GM12875 (cell line): ENCODE results near the gene DHRS3.

Experiments
- H3K4me3 ChIP-seq: one replicate; pipeline ENCODE4 v1.5.1; 2011; ENCODE audit warnings: low read depth, low read length, control low read depth
- TF ChIP-seq, protein P1 (sequence below): IDR thresholded peaks from 2 replicates; pipeline ENCODE4 v1.5.1; 2011; ENCODE audit warnings: low read depth, mild to moderate bottlenecking, control low read depth, inconsistent platforms, low read length, moderate library complexity, borderline replicate concordance; ENCODE audit not compliant: insufficient read depth

The DHRS3 gene

GRCh38 chr1:12577020-12577419, 41.0 kb downstream of the DHRS3 start:
- TF ChIP-seq, protein P1, sequence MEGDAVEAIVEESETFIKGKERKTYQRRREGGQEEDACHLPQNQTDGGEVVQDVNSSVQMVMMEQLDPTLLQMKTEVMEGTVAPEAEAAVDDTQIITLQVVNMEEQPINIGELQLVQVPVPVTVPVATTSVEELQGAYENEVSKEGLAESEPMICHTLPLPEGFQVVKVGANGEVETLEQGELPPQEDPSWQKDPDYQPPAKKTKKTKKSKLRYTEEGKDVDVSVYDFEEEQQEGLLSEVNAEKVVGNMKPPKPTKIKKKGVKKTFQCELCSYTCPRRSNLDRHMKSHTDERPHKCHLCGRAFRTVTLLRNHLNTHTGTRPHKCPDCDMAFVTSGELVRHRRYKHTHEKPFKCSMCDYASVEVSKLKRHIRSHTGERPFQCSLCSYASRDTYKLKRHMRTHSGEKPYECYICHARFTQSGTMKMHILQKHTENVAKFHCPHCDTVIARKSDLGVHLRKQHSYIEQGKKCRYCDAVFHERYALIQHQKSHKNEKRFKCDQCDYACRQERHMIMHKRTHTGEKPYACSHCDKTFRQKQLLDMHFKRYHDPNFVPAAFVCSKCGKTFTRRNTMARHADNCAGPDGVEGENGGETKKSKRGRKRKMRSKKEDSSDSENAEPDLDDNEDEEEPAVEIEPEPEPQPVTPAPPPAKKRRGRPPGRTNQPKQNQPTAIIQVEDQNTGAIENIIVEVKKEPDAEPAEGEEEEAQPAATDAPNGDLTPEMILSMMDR, result no peak
- H3K4me3 ChIP-seq, result no peak overlapping the region

DNA sequence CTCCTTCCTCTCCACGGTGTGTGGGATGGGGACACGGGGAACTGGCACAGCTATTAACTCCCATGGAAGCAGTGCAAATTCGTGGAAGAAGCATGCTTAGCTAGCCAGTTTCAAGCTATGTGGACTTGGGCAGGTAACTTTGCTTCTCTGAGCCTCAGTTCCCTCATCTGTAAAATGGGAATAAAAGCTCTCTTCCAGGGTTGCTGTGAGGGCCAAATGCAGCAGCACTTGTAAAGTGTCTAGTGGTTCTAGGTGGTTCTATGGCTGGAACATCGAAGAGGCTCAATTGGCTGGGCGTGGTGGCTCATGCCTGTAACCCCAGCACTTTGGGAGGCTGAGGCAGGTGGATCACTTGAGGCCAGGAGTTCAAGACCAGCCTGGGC, 43.3 kb downstream of the DHRS3 start:
- TF ChIP-seq, protein P1, result no peak
- H3K4me3 ChIP-seq, result no peak overlapping the region

- TF ChIP-seq, protein P1, result no peak
- no peak overlapping the region for H3K4me3 ChIP-seq
Observed at GRCh38 chr1:12573015-12573825, 44.8 kb downstream of the DHRS3 start.

DNA sequence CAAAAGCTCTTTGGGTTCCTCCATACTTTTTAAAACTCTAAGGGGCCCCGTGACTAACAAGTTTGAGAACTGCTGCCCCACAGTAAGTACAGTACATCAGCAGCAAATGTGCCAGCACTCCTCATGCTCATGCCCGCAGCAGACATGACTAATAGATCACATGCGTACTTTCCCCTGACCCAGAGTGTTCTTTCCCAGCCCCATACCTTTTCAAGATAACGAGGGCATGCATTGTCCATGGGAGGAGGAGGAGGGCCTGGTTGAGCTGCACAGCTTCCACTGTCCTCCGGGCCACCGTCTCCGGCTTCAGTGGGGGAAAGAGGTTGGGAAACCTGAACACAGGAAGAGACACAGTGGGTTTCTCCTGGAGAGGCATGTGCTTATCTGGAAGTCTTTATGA, 45.5 kb downstream of the DHRS3 start:
- H3K4me3 ChIP-seq, result no peak overlapping the region
- TF ChIP-seq, protein P1, result no peak

DNA sequence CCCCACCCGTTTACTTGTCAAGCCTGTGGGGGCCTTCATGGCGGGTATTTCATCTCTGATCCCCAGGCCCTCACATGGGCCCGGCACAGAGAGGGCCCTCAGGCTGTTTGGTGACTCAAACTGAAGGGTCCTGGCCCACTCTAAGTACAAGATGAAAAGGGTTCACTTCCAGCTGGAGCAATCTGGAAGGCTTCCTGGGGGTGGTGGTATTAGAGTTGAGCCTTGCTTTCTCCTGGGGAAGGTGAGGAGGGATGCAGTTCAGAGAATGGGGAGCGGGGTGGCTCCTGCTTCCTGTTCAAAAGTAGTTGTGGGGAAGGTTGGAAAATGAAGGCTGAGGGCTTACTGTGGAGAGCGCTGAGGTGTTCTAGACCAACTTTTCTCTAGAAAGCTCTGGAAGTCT, 47.7 kb downstream of the DHRS3 start:
- no peak overlapping the region for H3K4me3 ChIP-seq
- TF ChIP-seq, protein P1, result no peak

DNA sequence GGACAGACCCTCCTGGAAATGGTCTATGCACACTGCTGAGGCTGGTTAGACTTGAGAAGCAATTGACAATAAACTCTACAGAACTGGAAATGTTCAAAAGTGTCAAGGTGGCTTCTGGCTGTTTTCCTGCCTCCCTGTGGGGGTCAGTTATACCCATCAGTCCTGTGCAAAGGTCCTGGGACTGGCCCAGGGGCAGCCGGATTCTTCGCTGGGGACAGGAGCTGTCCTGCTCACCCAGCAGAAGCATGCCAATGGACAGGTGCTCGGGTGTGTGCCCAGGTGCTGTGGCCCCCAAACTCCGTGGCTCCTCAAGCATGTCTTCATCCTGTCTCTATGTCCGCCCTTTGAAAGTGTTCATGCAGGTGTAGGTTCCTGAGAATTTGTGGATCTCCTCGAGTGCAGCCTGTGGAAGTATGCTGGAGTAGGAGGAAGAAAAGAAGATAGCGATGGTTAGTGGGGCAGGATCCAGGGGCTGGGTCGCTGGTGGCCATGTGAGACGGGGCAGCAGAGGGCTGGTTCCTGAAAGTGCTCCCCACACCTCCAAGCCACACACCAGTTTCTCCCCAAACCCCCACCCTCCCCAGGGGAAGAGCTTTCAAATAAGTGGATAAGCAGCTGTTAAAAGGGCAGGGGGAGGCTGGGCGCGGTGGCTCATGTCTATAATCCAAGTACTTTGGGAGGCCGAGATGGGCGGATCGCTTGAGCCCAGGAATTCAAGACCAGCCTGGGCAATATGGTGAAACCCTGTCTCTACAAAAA, 49.8 kb downstream of the DHRS3 start:
- TF ChIP-seq, protein P1, result no peak
- no peak overlapping the region for H3K4me3 ChIP-seq
